RWPE2 (cell line): ENCODE results near the gene MET.

Source experiments
- ATAC-seq: fragments of 200-7000 bp; cut with Tn5 transposase; 3 replicates; pipeline ENCODE4 v1.9.1; 2021; ENCODE audit warnings: low read depth
- DNase-seq: peaks from one replicate; pipeline ENCODE4 v3.0.0-alpha.2; 2020; ENCODE audit warnings: low spot score
- H3K27ac ChIP-seq: fragments of 450-650 bp; 2 replicates; pipeline ENCODE4 v1.5.1; 2017; ENCODE audit warnings: mild to moderate bottlenecking; ENCODE audit not compliant: poor library complexity, severe bottlenecking
- H3K27me3 ChIP-seq: fragments of 250-450 bp; sonication (Bioruptor Pico); 2 replicates; pipeline ENCODE4 v1.5.1; 2021; ENCODE audit warnings: mild to moderate bottlenecking, moderate library complexity; ENCODE audit not compliant: insufficient read depth, poor library complexity, severe bottlenecking
- H3K36me3 ChIP-seq: fragments of 250-450 bp; sonication (Bioruptor Pico); 2 replicates; pipeline ENCODE4 v1.5.1; 2020; ENCODE audit warnings: low read depth, mild to moderate bottlenecking, moderate library complexity
- H3K4me1 ChIP-seq: fragments of 250-450 bp; sonication (Bioruptor Pico); 2 replicates; pipeline ENCODE4 v1.5.1; 2021; ENCODE audit warnings: mild to moderate bottlenecking, moderate library complexity; ENCODE audit not compliant: insufficient read depth, poor library complexity, severe bottlenecking
- H3K4me3 ChIP-seq: fragments of 250-450 bp; sonication (Bioruptor Pico); 2 replicates; pipeline ENCODE4 v1.5.1; 2021; ENCODE audit warnings: mild to moderate bottlenecking, moderate library complexity; ENCODE audit not compliant: severe bottlenecking
- H3K9me3 ChIP-seq: fragments of 250-450 bp; sonication (Bioruptor Pico); 2 replicates; pipeline ENCODE4 v1.5.1; 2021; ENCODE audit warnings: mild to moderate bottlenecking, moderate library complexity; ENCODE audit not compliant: severe bottlenecking
- CTCF ChIP-seq: fragments of 450-650 bp; IDR thresholded peaks from one replicate; pipeline ENCODE4 v1.5.1; 2017; ENCODE audit warnings: mild to moderate bottlenecking, moderate library complexity; ENCODE audit not compliant: poor library complexity, severe bottlenecking

The MET gene

GRCh38 chr7:116709336-116709735 is 37.3 kb downstream of the MET start:
- no peaks in the 10 kb centered on the region for H3K27me3 ChIP-seq
- peaks cover 72% of the 10 kb centered on the region for H3K4me1 ChIP-seq
- no peak for DNase-seq
- ATAC-seq, result no peak
- no peaks in the 10 kb centered on the region for H3K9me3 ChIP-seq
- peaks cover 41% of the 10 kb centered on the region for H3K36me3 ChIP-seq
- H3K27ac ChIP-seq, result peak overlapping the region; percentile 92
- no peak overlapping the region for H3K4me3 ChIP-seq
- no peak for TF ChIP-seq CTCF

GRCh38 chr7:116710764-116711452 is 38.9 kb downstream of the MET start:
- Histone ChIP-seq H3K4me1 (peaks cover 59% of the 10 kb centered on the region), H3K36me3 (peaks cover 36% of the 10 kb centered on the region), H3K27ac (peak overlapping the region; percentile 92), H3K9me3 (no peaks in the 10 kb centered on the region), H3K4me3 (no peak overlapping the region), H3K27me3 (no peaks in the 10 kb centered on the region)
- ATAC-seq (peak; percentile 51), DNase-seq (no peak)
- TF ChIP-seq CTCF, result no peak

GRCh38 chr7:116711790-116712189 is 39.8 kb downstream of the MET start:
- Histone ChIP-seq H3K4me1 (peaks cover 61% of the 10 kb centered on the region), H3K9me3 (no peaks in the 10 kb centered on the region), H3K36me3 (peaks cover 31% of the 10 kb centered on the region), H3K27me3 (no peaks in the 10 kb centered on the region), H3K27ac (peak overlapping the region; percentile 92), H3K4me3 (no peak overlapping the region)
- ATAC-seq, result no peak
- TF ChIP-seq CTCF, result no peak
- DNase-seq, result no peak

- peaks cover 51% of the 10 kb centered on the region for H3K4me1 ChIP-seq
- H3K4me3 ChIP-seq, result no peak overlapping the region
- peak overlapping the region; percentile 67 for H3K27ac ChIP-seq
- TF ChIP-seq CTCF, result no peak
- H3K27me3 ChIP-seq, result no peaks in the 10 kb centered on the region
- ATAC-seq, result no peak
- no peak for DNase-seq
- H3K9me3 ChIP-seq, result no peaks in the 10 kb centered on the region
- H3K36me3 ChIP-seq, result peaks cover 30% of the 10 kb centered on the region
Observed at GRCh38 chr7:116713500-116713899, 41.5 kb downstream of the MET start.

- Histone ChIP-seq H3K4me3 (no peak overlapping the region), H3K4me1 (peaks cover 47% of the 10 kb centered on the region), H3K27ac (peak overlapping the region; percentile 67), H3K27me3 (no peaks in the 10 kb centered on the region), H3K9me3 (no peaks in the 10 kb centered on the region), H3K36me3 (peaks cover 26% of the 10 kb centered on the region)
- TF ChIP-seq CTCF, result no peak
- DNase-seq (no peak), ATAC-seq (no peak)
Observed at GRCh38 chr7:116713918-116714317, 41.9 kb downstream of the MET start.
